ENCODE measurements around the gene FUT2.
A peak's percentile ranks its signal among the peaks of the same experiment; 100 is the strongest.
"Not testable (repeated sequence)": the region's sequence is repeated elsewhere in the genome, so short reads cannot be mapped to it uniquely, and the experiment has no call there.

The FUT2 gene

GRCh38 chr19:48695743-48696352 is at the start of gene FUT2:
Gene FUT2, plus strand, starts transcription at chr19:48695971. Its CDS starts 6,986 bp downstream, at chr19:48702957.
- peak; percentile 70 for DNase-seq

- DNase-seq = peak; percentile 86
Measured at GRCh38 chr19:48646001-48646721, 49.6 kb upstream of the FUT2 start, which contains the start of gene CA11. Gene CA11, minus strand, starts transcription at chr19:48646187. Its CDS starts 555 bp downstream, at chr19:48645632.

- DNase-seq = no peak
Measured at GRCh38 chr19:48646722-48647216, 49.0 kb upstream of the FUT2 start.

GRCh38 chr19:48648134-48648533 is 47.6 kb upstream of the FUT2 start:
- no peak for DNase-seq

- DNase-seq = no peak
Measured at GRCh38 chr19:48650974-48651682, 44.6 kb upstream of the FUT2 start.

- no peak for DNase-seq
Measured at GRCh38 chr19:48651683-48652048, 44.1 kb upstream of the FUT2 start.

GRCh38 chr19:48654299-48655059 is 41.3 kb upstream of the FUT2 start:
- peak; percentile 13 for DNase-seq

- peak; percentile 19 for DNase-seq
Measured at GRCh38 chr19:48656840-48657474, 38.8 kb upstream of the FUT2 start.

- not testable (repeated sequence) for DNase-seq
Measured at GRCh38 chr19:48657828-48658227, 37.9 kb upstream of the FUT2 start.

GRCh38 chr19:48658483-48658882 is 37.3 kb upstream of the FUT2 start:
- DNase-seq = no peak

GRCh38 chr19:48659768-48660167 is 36.0 kb upstream of the FUT2 start:
- peak; percentile 31 for DNase-seq

- DNase-seq = peak; percentile 83
Measured at GRCh38 chr19:48660852-48661710, 34.7 kb upstream of the FUT2 start.

GRCh38 chr19:48661711-48662090 is 34.1 kb upstream of the FUT2 start:
- no peak for DNase-seq

GRCh38 chr19:48663667-48664066 is 32.1 kb upstream of the FUT2 start:
- DNase-seq = no peak

GRCh38 chr19:48664476-48664875 is 31.3 kb upstream of the FUT2 start:
- DNase-seq = no peak

GRCh38 chr19:48665786-48666185 is 30.0 kb upstream of the FUT2 start:
- no peak for DNase-seq

- no peak for DNase-seq
Measured at GRCh38 chr19:48668332-48668731, 27.4 kb upstream of the FUT2 start.

- DNase-seq = no peak
Measured at GRCh38 chr19:48668761-48669160, 27.0 kb upstream of the FUT2 start.

GRCh38 chr19:48669903-48670668 is 25.7 kb upstream of the FUT2 start:
- no peak for DNase-seq

GRCh38 chr19:48670699-48671445 is 24.9 kb upstream of the FUT2 start:
- no peak for DNase-seq
